Liver (tissue), 9 donors: ENCODE results near the gene DONSON. TPM values are rescaled to one million over a fixed set of nuclear protein-coding genes. Genes with fewer than 3 reads are reported as not detected.

Experiments used
- DNase-seq: peaks from one replicate; pipeline ENCODE4 v3.0.0-alpha.2; 2017; ENCODE audit warnings: low spot score
- H3K27ac ChIP-seq, 2 donors: one replicate each; pipeline ENCODE4 v1.7.0; 2013; ENCODE audit warnings: inconsistent platforms in 2 of 2, low read length in 2 of 2, control low read depth in 1 of 2, low read depth in 1 of 2, mild to moderate bottlenecking in 1 of 2
- H3K27me3 ChIP-seq, 4 donors: one replicate each; pipeline versions ENCODE4 v1.6.1 to v1.7.0; 2013; ENCODE audit warnings: low read length in 3 of 4, inconsistent platforms in 1 of 4, mild to moderate bottlenecking in 1 of 4, moderate library complexity in 1 of 4; ENCODE audit not compliant: control insufficient read depth in 4 of 4, insufficient read depth in 4 of 4
- H3K36me3 ChIP-seq, 4 donors: one replicate each; pipeline versions ENCODE4 v1.6.1 to v1.7.0; 2013; ENCODE audit warnings: low read length in 3 of 4, mild to moderate bottlenecking in 3 of 4, low read depth in 1 of 4, moderate library complexity in 1 of 4; ENCODE audit not compliant: control insufficient read depth in 4 of 4, insufficient read depth in 3 of 4
- H3K4me1 ChIP-seq, 4 donors: one replicate each; pipeline versions ENCODE4 v1.6.1 to v1.7.0; 2013; ENCODE audit warnings: low read length in 3 of 4, mild to moderate bottlenecking in 3 of 4, moderate library complexity in 1 of 4; ENCODE audit not compliant: control insufficient read depth in 4 of 4, insufficient read depth in 4 of 4
- H3K4me3 ChIP-seq, 3 donors: one replicate each; pipeline versions ENCODE4 v1.6.1 to v1.7.0; 2013; ENCODE audit warnings: low read length in 3 of 3, control low read depth in 1 of 3, low read depth in 1 of 3, mild to moderate bottlenecking in 1 of 3
- H3K9ac ChIP-seq, 2 donors: one replicate each; pipeline ENCODE4 v1.7.0; 2013; ENCODE audit warnings: low read length in 2 of 2, mild to moderate bottlenecking in 2 of 2, moderate library complexity in 2 of 2, control low read depth in 1 of 2, low read depth in 1 of 2
- H3K9me3 ChIP-seq, 4 donors: one replicate each; pipeline versions ENCODE4 v1.6.1 to v1.7.0; 2013; ENCODE audit warnings: low read length in 3 of 4; ENCODE audit not compliant: control insufficient read depth in 4 of 4
- ATF3 ChIP-seq: IDR thresholded peaks from 2 replicates; pipeline ENCODE4 v1.6.1; 2016; ENCODE audit warnings: antibody characterized with exemption
- CTCF ChIP-seq: fragments of 150-350 bp; IDR thresholded peaks from 2 replicates; pipeline ENCODE4 v1.5.1; 2017; ENCODE audit warnings: improper control_type of control experiment, low read depth, low read length; ENCODE audit not compliant: missing input control
- EGR1 ChIP-seq, 2 donors: IDR thresholded peaks; 2 replicates each; pipeline ENCODE4 v1.6.1; 2016 to 2018; ENCODE audit warnings: antibody characterized with exemption in 2 of 2, low read depth in 2 of 2
- FOXA2 ChIP-seq: IDR thresholded peaks from 2 replicates; pipeline ENCODE4 v1.6.1; 2016; ENCODE audit warnings: antibody characterized with exemption
- HNF4G ChIP-seq: IDR thresholded peaks from 2 replicates; pipeline ENCODE4 v1.6.1; 2016; ENCODE audit warnings: antibody characterized with exemption
- JUND ChIP-seq, 2 donors: IDR thresholded peaks; 2 replicates each; pipeline ENCODE4 v1.6.1; 2016; ENCODE audit warnings: antibody characterized with exemption in 2 of 2
- MAX ChIP-seq: IDR thresholded peaks from 2 replicates; pipeline ENCODE4 v1.6.1; 2016; ENCODE audit warnings: antibody characterized with exemption
- NR2F2 ChIP-seq: IDR thresholded peaks from 2 replicates; pipeline ENCODE4 v1.6.1; 2016; ENCODE audit warnings: antibody characterized with exemption
- RAD21 ChIP-seq, 2 donors: IDR thresholded peaks; 2 replicates each; pipeline ENCODE4 v1.6.1; 2016; ENCODE audit warnings: antibody characterized with exemption in 2 of 2, mild to moderate bottlenecking in 2 of 2
- REST ChIP-seq: IDR thresholded peaks from 2 replicates; pipeline ENCODE4 v1.6.1; 2016; ENCODE audit warnings: antibody characterized with exemption, mild to moderate bottlenecking
- RXRA ChIP-seq, 2 donors: IDR thresholded peaks; 2 replicates each; pipeline ENCODE4 v1.6.1; 2017 to 2018; ENCODE audit warnings: antibody characterized with exemption in 2 of 2, mild to moderate bottlenecking in 1 of 2
- SP1 ChIP-seq: IDR thresholded peaks from 2 replicates; pipeline ENCODE4 v1.6.1; 2018; ENCODE audit warnings: antibody characterized with exemption, mild to moderate bottlenecking
- TAF1 ChIP-seq: conservative IDR thresholded peaks from 2 replicates; pipeline ENCODE4 v1.6.1; 2016; ENCODE audit warnings: antibody characterized with exemption, mild to moderate bottlenecking
- YY1 ChIP-seq: IDR thresholded peaks from 2 replicates; pipeline ENCODE4 v1.6.1; 2016; ENCODE audit warnings: antibody characterized with exemption, mild to moderate bottlenecking
- ZBTB33 ChIP-seq: IDR thresholded peaks from 2 replicates; pipeline ENCODE4 v1.6.1; 2016; ENCODE audit warnings: antibody characterized with exemption
- WGBS: extraction: QIAGEN DNeasy Blood & Tissue Kit; methylation state at CpG from one replicate; pipeline ENCODE4 v1.1.7; 2013; 5-methylcytosine and 5-hydroxymethylcytosine counted together
- polyA plus RNA-seq, 2 donors: library from polyadenylated mRNA; stranded (reverse) in 1 of 2; unstranded in 1 of 2; fragments of 200-250 nt in 1 of 2; fragments of >200 nt in 1 of 2; fragmentation: Nextera tagmentation in 1 of 2; extraction: Ambion mirVana in 1 of 2; gene quantifications; one replicate each; pipeline versions ENCODE4 v1.2.1 to v1.2.3, GENCODE V29; 2013 to 2015
- total RNA-seq, 2 donors: library from RNA; depleted of rRNA; stranded (reverse); fragments of >200 nt; gene quantifications; one replicate each; pipeline ENCODE4 v1.2.3, GENCODE V29; 2014
- donor health status: healthy.
- donor health status: healthy.
- donor health status: healthy.
- donor health status: healthy.
- donor health status: healthy.

Gene DONSON
- total and polyA plus RNA-seq, 4 donors: 4.8 to 22.6 (median 8.3) TPM

- no peak for TF ChIP-seq FOXA2
- TF ChIP-seq ATF3: no peak
- no peak for TF ChIP-seq NR2F2
- no peak for TF ChIP-seq JUND (IDR thresholded peaks at IDR 0.05)
- TF ChIP-seq TAF1: no peak
- no peak for TF ChIP-seq CTCF
- no peak for TF ChIP-seq YY1
- no peak for TF ChIP-seq SP1
- no peak for TF ChIP-seq EGR1 (IDR thresholded peaks at IDR 0.05; ENCODE audit: low read depth in 2 of 2)
- TF ChIP-seq MAX: no peak
- no peak for TF ChIP-seq RXRA (IDR thresholded peaks at IDR 0.05)
- no peak for TF ChIP-seq REST
- TF ChIP-seq RAD21 (IDR thresholded peaks at IDR 0.05): no peak
- Histone ChIP-seq H3K4me1 (peaks cover 0 to 11% (median 6%) of the 10 kb centered on the region in 4 donors), H3K9me3 (no peaks in the 10 kb centered on the region), H3K4me3 (no peak overlapping the region), H3K27ac (no peak overlapping the region), H3K36me3 (peaks cover 33 to 64% (median 56%) of the 10 kb centered on the region in 4 donors), H3K9ac (no peak overlapping the region), H3K27me3 (no peaks in the 10 kb centered on the region)
- 98% methylated on average over 19 of the region's 19 CpGs for WGBS
- no peak for DNase-seq
These were observed 38.4 kb downstream of the DONSON start for GRCh38 chr21:33549848-33550771.

GRCh38 chr21:33546086-33546485 lies 42.4 kb downstream of the DONSON start:
- Histone ChIP-seq H3K36me3 (peaks cover 13 to 27% (median 20%) of the 10 kb centered on the region in 4 donors), H3K27ac (no peak overlapping the region), H3K9ac (no peak overlapping the region), H3K9me3 (no peaks in the 10 kb centered on the region), H3K4me3 (no peak overlapping the region), H3K27me3 (no peaks in the 10 kb centered on the region), H3K4me1 (peaks cover 1 to 26% (median 7%) of the 10 kb centered on the region in 4 donors)
- TF ChIP-seq TAF1: no peak
- no peak for TF ChIP-seq HNF4G
- TF ChIP-seq RXRA (IDR thresholded peaks at IDR 0.05): no peak
- TF ChIP-seq FOXA2: no peak
- no peak for TF ChIP-seq MAX
- TF ChIP-seq ATF3: no peak
- TF ChIP-seq JUND (IDR thresholded peaks at IDR 0.05): no peak
- TF ChIP-seq ZBTB33: no peak
- no peak for DNase-seq
- 74% methylated on average over 3 of the region's 3 CpGs for WGBS
